CD4-positive, alpha-beta T cell treated with Interleukin-1 beta for 1 hour (primary cell): ENCODE measurements around the gene ZFP57.

ENCODE experiments used
- DNase-seq, 2 donors: peaks; one replicate each; pipeline ENCODE4 v3.0.0-alpha.2; 2020 to 2022

ZFP57 gene

DNA sequence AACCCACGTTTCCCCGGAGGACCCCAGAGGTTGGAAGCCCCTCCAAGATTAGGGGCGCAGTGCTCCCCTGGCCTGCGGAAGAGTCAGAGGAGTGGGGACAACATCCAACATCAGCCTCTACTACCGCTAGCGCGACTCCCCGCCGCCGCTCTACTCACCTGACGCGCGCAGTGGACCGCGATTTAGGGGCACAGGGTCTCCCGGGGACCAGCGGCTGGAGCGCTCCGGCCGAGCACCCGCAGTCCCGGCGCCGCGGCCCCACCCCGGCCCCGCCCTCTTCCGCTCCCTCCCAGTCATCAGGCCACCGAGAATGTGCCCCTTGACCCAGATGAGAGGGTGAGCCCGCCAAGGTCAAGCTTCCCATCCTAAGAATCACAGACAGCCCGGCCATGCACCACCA is at the start of gene ZFP57:
ZFP57 (minus strand) TSS at position 249 of the 400 bp plus-strand sequence. CDS start 4,149 bp downstream, outside the sequence.
- no peak for DNase-seq

DNA sequence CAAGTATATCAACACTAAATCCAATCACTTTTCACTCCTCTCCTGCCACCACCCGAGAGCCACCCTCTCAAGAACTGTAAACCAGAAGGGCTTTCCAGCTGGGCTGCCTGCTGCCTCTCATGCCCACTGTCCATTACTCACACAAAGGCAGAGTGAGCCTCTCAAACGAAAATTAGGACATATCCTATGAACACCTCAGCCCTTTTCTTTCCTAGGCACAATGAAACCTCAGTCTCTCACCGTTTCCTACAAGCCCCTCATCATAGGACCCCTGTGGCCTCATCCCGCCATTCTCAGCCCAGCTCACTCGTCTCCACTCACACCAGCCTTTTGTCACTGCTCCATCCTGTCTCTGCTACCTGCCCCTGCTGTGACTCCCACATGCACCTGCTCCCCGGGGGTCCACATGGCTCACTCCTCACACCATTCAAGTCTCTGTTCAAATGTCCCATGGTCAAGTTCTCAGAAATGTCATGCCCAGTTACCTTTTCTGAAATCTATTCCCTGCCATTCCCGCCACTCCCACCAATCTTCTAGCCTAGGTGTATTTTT is 49.7 kb upstream of the ZFP57 start:
- DNase-seq, result no peak

DNA sequence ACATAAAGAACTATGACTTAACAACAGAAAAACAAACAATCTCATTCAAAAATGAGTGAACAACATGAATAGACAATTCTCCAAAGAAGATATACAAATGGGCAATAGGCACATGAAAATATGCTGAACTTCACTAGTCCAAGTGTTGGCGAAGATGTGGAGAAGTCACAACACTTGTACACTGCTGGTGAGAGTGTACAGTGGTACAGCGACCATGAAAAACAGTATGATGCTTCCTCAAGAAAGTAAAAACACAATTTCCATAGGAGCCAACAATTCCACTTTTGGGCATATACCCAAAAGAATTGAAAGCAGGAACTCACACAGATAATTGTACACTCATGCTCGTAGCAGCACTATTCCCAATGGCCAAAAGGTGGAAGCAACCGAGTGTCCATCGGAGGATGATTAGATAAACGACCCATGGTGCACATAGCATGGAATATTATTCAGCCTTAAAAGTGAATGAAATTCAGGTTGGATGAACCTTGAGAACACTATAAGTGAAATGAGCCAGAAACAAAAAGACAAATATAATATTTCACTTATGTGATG is 48.9 kb upstream of the ZFP57 start:
- DNase-seq, result no peak

DNA sequence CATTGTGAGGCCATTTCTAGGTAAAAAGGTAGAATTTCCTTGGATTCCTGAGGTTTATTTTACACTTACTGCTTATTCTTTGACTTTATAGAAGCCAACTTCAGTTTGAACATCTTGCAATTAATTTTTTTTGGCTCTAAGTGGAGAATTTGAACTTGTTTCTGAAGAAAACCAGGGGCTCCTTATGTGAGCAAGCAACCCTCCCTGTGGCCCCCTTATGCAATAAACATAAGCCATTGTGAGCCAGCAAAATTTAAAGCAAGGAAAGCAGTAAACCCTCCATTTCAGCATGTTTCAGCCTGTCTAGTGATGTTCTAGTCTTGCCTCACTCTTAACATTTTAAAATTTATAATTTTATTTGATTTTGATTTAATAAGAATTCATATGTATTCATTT is 47.9 kb upstream of the ZFP57 start:
- peak in 1 of 2 donors; percentile 39 for DNase-seq

DNA sequence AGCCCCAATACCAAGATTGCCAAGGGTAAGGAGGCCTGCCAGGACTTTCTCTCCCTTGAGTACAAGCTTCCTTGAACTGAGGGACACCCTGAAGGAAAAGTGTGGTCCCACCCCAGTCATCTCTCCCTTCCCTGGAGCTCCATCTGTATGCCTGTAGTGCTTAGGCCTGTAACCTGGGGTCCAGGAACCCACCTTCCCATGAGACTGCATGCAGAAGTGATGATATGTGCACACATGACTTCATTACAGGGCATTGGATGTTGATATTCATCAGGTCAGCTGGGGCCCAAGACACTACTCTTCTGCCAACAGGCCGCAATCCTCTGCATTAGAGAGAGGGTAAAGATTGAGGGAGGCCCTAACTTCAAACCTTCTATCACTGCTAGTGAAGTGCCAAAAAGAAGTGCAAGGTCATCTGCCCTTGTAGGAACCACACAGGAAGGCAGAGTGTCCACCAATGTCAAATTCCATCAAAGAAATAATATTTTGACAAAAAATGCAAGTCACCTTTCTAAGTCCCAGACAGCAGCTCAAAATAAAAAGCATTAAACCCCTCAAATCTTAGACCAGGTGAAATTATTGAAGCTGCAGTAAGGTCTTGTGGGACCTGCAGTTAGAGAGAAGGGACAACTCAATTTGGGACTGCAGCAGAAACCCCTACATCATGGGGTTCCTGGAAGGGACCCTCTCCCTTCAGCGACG is 47.4 kb upstream of the ZFP57 start:
- DNase-seq, result peak in 1 of 2 donors; percentile 34

DNA sequence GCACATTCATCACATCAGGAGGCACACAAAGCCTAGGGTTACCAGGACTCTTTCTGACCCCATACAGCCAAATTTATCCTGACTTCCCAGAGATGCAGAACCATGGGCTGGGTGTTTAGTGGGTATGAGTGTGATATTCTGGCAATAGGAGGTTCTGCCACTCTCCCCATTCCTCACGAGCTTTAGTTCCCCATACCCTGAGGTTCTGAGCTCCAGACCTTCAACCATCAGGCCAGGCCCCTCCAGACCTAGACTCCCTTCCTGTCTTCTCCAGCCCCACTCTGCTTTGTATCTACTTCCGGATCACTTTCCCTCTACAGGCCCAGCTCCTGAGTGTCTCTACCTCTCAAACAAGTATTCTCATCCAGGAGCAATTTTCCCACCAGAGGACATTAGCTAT is 46.7 kb upstream of the ZFP57 start:
- DNase-seq, result no peak

DNA sequence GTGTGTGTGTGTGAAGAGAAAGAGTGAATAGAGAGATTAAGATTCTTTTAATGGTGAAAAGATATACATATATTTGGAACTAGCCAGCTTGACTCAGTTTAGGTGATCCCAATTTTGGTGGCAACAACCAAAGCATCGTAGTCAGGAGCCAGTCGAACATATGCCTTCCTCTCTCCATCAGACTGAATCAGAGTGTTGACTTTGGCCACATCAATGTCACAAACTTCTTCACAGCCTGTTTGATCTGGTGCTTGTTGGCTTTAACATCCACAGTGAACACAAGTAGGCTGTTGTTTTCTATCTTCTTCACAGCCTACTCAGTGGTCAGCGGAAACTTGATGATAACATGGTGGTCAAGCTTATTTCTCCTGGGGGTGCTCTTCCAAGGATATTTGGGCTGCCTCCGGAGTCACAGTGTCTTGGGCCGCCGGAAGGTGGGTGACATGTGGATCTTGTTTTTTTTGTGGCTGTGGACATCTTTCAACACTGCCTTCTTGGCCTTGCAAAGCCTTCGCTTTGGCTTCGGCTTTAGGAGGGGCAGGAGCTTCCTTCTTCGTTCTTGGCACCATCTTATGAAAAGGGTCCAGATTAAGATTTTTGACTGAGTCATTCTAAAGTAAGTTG is 45.7 kb upstream of the ZFP57 start:
- peak in 1 of 2 donors; percentile 37 for DNase-seq

DNA sequence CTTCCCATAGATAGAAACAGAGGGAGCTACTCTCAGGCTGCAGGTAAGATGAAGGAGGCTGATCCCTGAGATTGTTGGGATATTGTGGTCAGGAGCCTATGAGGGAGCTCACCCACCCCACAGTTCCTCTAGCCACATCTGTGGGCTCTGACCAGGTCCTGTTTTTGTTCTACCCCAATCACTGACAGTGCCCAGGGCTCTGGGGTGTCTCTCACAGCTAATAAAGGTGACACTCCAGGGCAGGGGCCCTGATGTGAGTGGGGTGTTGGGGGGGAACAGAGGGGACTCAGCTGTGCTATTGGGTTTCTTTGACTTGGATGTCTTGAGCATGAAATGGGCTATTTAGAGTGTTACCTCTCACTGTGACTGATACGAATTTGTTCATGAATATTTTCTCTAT is 45.0 kb upstream of the ZFP57 start:
- DNase-seq, result peak in 1 of 2 donors; percentile 34

DNA sequence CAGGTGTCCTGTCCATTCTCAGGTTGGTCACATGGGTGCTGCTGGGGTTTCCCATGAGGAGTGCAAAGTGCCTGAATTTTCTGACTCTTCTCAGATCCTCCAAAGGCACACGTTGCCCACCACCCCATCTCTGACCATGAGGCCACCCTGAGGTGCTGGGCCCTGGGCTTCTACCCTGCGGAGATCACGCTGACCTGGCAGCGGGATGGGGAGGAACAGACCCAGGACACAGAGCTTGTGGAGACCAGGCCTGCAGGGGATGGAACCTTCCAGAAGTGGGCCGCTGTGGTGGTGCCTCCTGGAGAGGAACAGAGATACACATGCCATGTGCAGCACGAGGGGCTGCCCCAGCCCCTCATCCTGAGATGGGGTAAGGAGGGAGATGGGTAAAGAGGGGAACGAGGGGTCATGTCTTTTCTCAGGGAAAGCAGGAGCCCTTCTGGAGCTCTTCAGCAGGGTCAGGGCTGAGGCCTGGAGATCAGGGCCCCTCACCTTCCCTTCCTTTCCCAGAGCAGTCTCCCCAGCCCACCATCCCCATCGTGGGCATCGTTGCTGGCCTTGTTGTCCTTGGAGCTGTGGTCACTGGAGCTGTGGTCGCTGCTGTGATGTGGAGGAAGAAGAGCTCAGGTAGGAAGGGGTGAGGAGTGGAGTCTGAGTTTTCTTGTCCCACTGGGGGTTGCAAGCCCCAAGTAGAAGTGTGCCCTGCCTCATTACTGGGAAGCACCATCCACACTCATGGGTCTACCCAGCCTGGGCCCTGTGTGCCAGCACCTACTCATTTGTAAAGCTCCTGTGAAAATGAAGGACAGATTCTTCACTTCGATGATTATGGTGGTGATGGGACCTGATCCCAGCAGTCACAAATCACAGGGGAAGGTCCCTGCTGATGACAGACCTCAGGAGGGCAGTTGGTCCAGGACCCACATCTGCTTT is 44.3 kb upstream of the ZFP57 start:
- DNase-seq, result no peak

DNA sequence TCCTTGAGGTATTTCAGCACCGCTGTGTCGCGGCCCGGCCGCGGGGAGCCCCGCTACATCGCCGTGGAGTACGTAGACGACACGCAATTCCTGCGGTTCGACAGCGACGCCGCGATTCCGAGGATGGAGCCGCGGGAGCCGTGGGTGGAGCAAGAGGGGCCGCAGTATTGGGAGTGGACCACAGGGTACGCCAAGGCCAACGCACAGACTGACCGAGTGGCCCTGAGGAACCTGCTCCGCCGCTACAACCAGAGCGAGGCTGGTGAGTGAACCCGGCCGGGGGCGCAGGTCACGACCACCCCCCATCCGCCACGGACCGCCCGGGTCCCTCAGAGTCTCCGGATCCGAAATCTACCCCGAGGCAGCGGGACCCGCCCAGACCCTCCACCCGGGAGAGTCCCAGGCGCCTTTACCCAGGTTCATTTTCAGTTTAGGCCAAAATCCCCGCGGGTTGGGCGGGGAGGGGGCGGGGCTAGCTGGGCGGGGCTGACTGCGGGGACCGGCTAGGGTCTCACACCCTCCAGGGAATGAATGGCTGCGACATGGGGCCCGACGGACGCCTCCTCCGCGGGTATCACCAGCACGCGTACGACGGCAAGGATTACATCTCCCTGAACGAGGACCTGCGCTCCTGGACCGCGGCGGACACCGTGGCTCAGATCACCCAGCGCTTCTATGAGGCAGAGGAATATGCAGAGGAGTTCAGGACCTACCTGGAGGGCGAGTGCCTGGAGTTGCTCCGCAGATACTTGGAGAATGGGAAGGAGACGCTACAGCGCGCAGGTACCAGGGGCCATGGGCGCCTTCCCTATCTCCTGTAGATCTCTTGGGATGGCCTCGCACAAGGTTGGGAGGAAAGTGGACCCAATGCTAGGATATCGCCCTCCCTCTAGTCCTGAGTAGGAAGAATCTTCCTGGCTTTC is 43.0 kb upstream of the ZFP57 start:
- peak; percentile 83 to 88 for DNase-seq

DNA sequence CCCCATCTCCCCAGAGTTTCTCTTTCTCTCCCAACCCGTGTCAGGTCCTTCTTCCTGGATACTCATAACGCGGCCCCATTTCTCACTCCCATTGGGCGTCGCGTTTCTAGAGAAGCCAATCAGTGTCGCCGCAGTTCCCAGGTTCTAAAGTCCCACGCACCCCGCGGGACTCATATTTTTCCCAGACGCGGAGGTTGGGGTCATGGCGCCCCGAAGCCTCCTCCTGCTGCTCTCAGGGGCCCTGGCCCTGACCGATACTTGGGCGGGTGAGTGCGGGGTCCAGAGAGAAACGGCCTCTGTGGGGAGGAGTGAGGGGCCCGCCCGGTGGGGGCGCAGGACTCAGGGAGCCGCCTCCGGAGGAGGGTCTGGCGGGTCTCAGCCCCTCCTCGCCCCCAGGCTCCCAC is 42.3 kb upstream of the ZFP57 start, which contains the start of gene HLA-F:
HLA-F (plus strand) TSS at position 173 of the 404 bp plus-strand sequence; CDS start at position 203, 30 bp downstream.
- DNase-seq, result peak; percentile 93 to 96

DNA sequence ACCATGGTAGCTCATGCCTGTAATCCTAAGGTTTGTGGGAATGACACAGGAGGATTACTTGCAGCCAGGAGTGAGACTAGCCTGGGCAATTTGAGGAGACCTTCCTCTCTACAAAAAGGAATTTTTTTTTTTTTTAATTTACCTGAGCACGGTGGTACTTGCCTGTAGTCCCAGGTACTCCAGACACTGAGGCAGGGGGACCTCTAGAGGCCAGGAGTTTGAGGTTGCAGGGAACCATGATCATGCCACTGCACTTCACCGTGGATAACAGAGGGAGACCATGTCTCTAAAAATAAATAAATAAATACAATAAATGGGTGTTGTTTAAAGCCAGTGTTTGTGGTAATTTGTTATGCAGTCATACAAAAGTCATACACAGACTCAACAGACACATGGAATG is 39.9 kb upstream of the ZFP57 start:
- peak in 1 of 2 donors; percentile 57 for DNase-seq

DNA sequence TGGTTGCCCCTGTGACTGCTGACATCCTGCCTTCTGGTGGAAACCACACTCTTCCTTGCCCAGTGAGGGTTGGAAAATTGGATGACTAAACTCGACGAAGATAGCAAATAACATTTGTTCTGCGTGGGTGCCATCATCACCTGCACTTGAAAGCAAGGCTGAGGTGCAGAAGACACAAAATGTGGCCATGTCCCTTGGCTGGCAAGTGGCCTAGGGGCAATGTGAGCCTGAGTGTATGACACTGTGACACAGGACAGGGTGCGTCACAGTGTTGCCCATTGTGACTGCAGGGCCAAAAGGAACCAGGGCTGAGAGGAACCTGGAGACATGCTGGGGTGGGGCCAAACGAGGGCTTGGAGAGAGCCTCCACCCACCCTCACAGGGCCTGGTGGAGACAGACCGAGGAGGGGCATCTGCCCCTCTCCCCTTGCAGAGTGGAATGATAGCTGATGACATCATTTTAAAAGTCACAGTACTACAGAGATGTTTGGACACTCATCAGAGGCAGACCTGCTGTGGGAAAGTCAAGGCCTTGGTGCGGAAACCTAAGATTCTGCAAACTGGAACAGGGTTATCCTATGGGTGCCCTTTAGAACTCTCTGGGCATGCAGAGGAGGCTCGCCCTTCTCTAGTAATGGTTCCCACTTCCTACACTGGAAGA is 29.5 kb upstream of the ZFP57 start:
- no peak for DNase-seq

DNA sequence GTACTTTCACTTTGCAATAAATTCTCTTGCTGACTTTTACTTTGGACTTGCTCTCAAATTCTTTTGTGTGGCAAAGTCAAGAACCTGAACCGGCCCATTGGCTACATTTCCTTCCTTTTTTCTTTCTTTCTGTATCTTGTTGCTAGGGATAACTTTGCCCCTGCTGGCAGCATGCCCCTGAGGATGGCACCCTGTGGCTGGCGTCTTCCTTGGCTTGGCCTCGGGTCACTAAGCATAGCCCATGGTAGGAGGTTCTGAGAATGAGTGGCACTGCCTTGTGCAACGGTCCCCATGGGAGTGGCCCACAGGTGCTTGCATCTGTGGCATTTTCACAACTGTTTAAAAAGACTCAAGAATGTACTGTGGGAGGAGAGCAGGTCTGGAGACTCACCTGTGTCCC is 28.2 kb upstream of the ZFP57 start:
- DNase-seq, result no peak

DNA sequence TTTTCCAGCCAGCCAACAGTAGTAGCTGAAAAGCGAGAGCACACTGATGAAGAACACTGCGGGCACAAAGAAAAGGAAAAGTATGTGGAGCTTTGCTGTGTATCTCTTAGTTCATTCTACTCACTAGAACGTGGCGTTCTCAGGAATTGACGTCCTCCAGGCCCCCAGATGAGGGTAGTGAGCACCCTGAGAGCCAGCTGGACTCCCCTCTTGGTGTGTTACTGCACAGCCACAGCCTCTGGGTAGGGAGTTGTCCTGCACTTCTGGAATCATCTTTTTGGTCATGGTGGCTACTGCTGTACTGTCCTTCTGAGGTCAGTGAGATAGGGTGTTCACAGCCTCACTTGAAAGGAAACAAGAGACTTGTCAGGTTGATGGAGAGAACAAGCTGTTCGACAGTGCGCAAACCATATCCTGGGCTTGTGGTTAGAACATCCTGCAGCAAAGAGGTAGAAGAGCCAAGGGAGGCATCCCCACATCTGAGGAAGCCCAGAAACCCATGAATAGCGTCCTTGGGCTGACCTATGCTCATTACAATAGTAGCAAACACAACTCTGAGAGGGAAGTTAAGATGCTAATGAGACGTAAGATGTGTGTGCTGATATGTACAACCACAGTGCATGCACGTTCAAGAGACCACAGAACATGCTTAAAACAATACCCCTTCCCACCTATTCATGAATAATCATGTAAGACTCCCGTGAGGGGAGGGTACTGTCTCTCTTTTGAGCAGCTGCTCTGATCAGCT is 27.7 kb upstream of the ZFP57 start:
- peak; percentile 66 to 80 for DNase-seq

DNA sequence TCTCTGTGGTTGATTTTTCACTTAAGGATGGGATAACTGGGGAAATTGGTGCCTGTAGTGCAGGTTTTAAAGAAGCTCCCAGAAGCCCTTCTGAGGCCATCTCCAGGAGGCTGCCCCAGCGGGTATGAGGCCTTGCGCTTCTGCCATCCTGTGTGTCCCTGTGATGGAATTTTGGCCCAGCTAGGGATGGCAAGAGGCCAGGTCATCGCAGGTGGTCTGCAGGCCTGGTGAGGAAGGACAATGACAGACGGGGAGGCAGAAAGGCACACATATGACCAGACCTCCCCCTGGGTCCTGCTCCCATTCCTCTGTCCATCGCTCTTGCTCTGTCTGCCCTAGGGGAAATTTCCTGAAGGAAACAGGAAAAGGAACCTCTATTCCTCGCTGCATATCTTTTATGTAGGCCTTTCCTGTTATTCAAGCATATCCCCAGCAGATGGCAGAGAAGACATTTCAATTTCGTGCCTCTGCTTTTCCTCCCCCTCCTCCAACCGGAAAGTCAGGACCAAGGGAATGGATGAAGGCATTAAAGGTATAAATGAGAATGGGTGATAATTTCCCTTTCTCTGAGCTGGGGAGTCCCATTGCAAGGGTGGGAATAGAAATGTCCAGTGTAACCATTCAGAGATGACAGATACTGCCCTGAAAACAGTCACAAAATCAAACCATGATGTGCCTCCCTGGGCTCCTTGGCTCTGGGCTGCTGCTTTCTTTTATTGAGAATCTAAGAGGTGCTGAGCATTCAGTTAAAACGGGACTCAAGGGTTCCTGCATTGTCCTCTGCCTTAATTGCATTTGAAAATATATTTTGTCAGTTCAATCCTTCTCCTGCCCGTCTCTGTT is 24.7 kb upstream of the ZFP57 start:
- peak in 1 of 2 donors; percentile 49 for DNase-seq

DNA sequence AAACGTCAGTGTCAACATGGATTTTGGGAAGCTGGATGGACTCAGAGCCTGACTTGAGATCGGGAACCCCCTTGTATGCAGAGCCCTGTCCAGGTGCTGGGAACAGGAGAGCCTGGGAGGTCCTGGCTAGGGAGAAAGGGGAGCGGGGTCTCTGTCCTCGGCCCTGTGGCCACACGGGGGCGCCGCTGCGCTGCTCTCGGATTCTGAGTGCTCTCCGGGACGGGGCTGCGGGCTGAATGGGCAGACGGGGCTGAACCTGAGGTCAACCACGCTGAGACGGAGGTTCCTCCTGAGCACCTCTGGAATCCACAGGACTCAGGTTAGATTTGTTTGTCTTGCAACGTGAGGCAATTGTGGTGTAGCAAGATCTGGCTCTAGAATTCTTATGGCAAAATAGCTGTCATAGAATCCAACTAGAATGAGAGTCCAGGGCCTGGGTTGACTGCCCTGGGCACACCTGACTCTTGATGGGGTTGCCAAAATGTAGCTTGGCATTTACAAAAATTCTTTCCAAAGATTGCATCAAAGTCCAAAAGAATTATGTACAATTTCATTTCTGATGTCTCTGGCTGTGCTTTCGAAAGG is 21.7 kb upstream of the ZFP57 start:
- peak; percentile 65 to 77 for DNase-seq
